Measurements from ENCODE around the gene CFAP20.

CFAP20 gene

DNA sequence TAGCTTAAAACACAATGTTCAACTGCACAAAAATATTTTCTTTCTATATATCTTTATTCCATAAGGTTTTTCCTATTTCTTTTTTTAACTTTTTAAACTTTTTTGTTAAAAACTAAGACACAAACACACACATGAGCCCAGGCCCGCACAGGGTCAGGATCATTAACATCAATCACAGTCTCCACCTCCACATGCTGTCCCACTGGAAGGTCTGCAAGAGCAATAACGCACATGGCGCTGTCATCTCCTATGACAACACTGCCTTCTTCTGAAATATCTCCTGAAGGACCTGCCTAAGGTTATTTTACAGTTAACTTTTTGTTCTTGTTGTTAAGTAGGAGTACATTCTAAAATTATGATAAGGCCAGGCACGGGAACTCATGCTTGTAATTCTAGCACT, 4.1 kb downstream of the CFAP20 start:
- no peak for FAIRE-seq

DNA sequence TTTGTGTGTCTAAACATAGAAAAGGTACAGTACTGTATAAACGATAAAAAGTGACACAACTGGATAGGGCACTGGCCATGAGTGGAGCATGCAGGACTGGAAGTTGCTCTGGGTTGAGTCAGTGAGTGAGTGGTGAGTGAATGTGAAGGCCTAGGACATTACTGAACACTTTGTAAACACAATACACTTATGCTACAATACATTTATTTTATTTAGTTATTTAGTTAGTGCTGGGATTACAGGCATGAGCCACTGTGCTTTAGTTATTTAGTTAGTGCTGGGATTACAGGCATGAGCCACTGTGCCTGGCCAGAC, 4.6 kb downstream of the CFAP20 start:
- FAIRE-seq = no peak
- DNase-seq (ENCODE audit: low spot score) = no peak

More for the DNA sequence above, 4.1 kb downstream of the CFAP20 start:
- DNase-seq (ENCODE audit: low spot score) = no peak

GRCh38 chr16:58123896-58124600, 5.1 kb downstream of the CFAP20 start:
- DNase-seq (ENCODE audit: low spot score) = no peak
- FAIRE-seq = no peak

DNA sequence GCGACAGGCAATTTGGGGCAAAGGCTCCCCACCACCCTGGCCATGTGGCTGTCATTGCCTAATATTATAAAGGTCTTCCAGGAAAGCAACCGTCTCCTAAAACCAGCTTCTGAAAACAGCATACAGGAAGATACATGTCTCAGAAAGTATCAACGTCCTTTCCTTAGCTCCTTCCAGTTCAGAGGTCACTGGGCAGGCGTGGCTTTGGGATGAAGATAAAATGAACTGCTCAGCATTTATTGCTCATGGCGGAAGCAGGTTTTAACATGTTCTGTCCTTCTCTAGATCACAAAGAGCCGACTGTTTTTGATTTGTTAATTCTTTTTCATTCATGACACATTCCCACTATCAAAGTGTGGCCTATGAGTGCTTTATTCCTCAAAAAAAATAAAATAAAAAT, 8.0 kb downstream of the CFAP20 start:
- FAIRE-seq (no peak), DNase-seq (ENCODE audit: low spot score) (no peak)

- DNase-seq (ENCODE audit: low spot score) (no peak), FAIRE-seq (no peak)
Observed at GRCh38 chr16:58120234-58120633, 8.9 kb downstream of the CFAP20 start.

DNA sequence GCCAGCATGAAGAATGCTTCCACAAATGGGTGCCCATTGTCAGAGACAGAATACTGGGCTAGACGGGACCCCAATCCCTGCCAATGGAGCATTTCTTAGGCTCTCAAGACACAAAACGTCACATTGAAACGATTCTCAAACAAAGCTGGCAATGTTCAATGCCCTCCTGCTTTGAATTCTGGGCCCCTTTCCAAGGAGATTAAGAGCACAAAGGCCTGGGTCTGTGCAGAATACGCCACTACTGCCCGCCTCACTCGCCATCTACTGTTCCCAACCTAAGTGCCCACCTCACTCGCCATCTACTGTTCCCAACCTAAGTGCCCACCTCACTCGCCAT, 9.7 kb downstream of the CFAP20 start:
- DNase-seq (ENCODE audit: low spot score) (no peak), FAIRE-seq (no peak)

DNA sequence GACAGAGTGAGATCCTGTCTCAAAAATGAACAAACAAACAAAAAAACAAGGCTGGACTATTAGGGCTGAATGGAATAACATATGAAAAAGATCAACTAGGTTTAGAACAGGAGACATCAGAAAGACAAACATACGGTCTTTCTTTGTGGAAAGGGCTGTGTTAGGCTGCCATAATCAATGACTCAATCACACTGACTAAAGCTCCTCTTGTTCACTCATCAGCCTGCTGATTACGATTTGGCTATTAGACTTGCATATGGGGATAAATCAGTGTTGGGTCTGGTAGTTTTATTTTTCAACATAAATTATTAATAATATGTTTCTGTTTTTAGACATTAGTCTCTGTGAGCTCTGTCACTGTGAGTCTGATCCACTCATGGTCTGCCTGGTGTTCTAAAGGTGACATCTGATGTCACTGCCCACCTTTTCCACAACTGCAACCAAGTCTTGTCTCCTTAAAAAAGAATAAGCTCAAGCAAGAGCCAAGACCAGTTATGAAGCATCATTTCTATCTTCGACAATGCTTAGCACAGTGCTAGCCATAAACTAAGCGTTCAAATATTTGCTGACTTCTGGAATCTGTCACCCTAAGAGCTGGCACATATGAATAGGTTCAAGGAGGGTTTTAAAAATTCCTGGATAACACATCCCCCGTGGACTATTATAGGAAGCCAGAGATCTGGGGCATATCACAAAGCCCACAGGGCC, 10.2 kb downstream of the CFAP20 start:
- FAIRE-seq (no peak), DNase-seq (ENCODE audit: low spot score) (no peak)

GRCh38 chr16:58116529-58116928, 12.7 kb downstream of the CFAP20 start:
- DNase-seq (ENCODE audit: low spot score) (no peak), FAIRE-seq (no peak)

GRCh38 chr16:58116081-58116480, 13.1 kb downstream of the CFAP20 start:
- DNase-seq (ENCODE audit: low spot score) (no peak), FAIRE-seq (no peak)

DNA sequence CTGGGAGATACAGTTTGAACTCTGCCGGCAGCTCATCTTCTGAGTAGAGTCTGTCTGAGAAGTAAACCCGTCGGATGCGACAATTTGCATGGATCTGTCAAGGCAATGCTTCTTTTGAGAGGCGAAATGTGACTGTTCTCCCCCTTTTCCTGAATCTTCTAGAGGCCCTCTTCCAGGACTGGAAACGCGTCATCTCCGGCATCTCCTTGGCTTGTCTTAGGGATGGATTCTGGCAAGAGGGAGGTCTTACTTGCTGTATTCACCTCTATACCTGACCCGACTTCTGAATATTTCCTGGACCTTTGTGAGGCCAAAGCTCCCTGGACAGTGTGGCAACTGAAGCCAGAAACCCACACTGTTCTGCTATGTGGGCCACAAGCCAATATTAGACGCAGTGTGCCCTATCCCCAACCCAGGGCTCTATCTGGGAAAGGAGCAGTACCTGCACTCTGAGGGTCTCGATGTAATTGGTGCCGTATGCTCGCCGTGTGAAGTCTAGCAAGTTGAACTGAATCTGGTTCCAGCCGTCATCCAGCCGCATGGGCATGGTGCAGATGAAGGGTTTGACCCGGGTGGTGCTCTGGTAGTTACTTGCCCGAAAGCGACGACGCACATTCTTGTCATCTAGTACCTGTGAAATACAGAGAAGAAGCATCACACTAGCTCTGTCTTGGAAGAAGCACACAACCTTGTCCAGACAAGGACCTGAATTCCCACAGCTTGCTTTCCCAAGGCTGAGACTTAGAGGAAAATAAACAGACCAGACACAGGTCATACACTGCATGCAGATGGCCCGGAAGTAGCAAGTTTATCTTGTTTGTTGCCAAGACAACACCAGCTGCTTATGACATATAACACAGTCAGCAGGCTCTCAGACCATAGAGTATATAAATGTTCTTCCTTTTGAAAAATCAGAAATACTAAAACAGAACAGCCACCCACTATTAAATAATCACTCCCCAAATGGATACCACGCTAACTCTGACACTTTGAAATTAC, 14.1 kb downstream of the CFAP20 start:
- FAIRE-seq = no peak
- DNase-seq (ENCODE audit: low spot score) = no peak

DNA sequence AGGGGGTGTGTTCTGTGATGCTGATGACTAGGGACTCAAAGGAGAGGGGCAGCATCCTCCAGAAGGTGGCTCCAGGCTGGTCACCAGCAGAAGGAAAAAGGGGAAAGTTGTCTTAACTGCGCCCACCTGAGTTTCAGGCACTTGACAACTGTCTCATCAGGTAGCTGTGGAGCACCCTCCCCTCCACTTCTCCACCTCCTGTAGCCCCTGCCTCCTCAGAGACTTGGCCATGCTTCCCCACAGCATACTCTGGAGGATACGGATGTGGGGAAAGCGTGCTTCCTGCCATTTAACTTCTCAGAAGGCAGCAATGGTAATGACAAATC, 17.9 kb downstream of the CFAP20 start:
- DNase-seq (ENCODE audit: low spot score) (no peak), FAIRE-seq (no peak)

DNA sequence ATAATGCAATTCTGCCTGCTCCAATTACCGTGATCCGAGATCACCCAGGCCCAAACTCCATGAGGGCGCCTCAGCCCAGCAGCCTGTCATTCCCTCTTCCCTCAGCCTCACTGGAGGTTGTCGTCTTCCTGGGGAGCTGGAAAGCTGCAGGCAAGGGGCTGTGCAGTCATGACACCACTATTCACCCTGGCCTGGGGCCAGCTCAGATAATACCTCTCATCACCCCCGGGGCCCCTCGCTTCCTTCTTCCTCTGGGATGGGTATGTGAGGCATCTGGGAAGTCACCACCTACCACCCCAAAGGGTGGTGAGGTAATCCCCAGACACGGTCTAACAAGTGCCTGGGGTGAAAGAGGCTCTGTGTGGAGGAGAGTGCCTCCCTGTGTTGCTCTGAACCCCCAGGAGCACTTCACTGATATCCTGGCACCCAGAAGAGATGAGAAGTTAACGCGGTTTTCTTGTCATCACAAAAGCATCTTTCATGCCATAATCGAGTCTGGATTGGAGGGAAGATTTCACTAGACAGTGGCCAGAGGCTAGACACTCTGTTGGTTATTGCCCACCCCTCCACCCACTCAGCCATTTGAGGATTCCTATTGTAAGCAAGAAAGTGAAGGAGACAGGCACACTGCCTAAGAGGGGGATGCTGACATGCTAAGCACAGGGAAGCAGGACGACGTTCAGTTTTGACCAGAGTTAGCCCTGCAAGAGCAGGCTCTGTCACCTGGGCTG, 18.4 kb downstream of the CFAP20 start:
- FAIRE-seq (no peak), DNase-seq (ENCODE audit: low spot score) (no peak)

- FAIRE-seq (no peak), DNase-seq (ENCODE audit: low spot score) (no peak)
Observed at GRCh38 chr16:58109881-58110280, 19.3 kb downstream of the CFAP20 start.

DNA sequence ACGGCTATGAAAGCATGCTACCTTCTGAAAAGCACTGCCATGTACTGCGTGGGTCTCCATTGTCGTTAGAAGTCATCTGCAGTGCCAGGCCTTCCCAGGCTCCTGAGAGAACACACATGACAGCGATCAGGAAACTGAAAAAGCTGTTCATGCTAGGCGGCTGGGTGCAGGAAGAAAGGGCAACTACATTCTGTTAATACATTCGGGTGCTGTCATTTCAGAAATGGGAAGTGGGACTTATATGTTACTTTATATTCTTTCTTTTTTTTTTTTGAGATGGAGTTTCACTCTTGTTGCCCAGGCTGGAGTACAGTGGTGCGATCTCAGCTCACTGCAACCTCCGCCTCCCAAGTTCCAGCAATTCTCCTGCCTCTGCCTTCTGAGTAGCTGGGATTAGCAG, 19.9 kb downstream of the CFAP20 start:
- no peak for FAIRE-seq
- DNase-seq (ENCODE audit: low spot score) = no peak

DNA sequence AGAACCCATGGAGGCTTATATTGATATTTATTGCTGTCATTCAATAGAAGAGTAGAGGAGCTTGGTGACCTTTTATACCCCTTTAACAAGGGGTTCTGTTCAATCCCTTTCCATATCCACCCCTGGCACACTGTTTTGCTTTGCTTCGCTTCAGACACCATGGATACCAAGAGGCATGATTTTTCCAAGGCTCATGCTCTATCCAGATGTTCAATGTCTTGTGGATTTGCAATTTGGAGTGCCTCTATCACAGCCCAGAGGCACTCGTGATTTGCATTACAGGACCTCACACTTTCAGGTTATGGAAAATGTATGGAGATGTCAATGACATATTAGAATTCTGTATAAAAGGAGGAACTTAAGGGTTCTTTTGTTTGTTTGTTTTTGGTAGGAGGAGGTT, 21.5 kb downstream of the CFAP20 start:
- DNase-seq (ENCODE audit: low spot score) (no peak), FAIRE-seq (no peak)

DNA sequence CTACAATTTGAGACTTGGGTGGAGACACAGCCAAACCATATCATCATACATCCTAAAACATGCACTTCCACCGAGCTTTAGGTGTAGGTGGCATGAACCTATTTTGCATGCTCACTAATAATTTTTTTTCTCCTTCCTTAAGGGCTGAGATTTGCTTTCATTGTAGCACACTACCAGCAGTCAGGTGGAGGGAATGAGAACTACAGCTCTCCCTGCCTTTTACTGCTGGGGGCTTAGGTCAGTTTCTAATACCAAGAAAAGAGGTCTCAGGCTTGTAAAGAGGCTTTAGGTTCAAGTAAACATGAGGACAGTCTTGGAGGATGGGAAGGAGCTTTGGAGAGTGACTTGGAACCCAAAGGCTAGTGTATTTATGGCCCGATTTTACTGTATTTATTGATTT, 22.0 kb downstream of the CFAP20 start:
- FAIRE-seq = no peak
- DNase-seq (ENCODE audit: low spot score) = no peak

DNA sequence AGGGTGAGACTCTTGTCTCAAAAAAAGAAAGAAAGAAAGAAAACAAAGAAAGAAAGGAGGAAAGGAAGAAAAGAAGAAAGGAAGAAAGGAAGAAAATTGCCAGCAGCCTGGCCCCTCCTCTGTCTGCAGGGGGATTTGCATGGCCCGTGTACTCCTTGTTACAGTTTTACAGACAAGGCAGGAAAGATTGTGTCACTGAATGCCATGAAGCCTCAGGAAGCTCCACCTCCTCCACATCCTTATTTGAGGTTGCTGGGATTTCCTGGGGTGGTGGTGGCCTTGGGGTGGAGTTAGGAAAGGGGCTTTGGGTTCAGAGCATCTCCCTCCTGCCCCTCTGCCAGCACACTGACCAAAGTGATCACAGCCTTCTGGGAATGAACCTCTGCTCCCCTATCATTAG, 23.6 kb downstream of the CFAP20 start:
- DNase-seq (ENCODE audit: low spot score) = no peak
- no peak for FAIRE-seq

DNA sequence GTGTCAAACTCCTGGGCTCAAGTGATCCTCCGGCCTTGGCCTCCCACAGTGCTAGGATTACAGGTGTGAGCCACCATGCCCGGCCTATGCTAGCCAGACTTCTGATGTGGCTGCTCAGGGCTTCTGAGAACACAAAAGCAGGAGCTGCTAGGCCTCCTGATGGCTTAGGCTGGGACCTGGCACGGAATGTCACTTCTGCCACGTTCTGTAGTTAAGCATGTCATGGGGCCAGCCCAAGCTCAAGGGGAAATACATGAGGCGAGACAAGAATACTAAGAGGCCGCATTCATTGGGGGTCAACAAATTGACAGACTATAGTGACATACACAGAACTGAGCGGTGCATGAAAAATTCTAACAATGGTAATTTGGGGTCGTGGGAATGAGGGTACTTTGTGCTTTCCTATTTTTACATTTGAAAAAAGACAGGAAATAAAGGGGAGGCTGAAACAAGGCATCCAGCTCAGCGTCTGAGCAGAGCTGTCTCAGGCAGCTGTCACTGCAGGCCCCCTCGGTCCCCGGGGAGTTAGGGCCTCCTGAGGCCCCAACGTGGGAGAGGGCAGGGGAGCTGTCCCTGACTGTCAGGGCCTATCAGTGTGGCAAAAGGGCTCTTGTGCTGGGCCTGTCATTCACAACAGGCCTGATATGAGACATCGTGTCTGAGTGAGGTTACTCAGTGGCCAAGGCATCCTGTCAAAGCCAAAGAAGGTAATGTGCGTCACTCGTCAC, 26.4 kb downstream of the CFAP20 start:
- DNase-seq (ENCODE audit: low spot score) (no peak), FAIRE-seq (no peak)

- DNase-seq (ENCODE audit: low spot score) (no peak), FAIRE-seq (no peak)
Observed at GRCh38 chr16:58099956-58100300, 29.3 kb downstream of the CFAP20 start.

GRCh38 chr16:58099097-58099955, 29.9 kb downstream of the CFAP20 start:
- FAIRE-seq (no peak), DNase-seq (ENCODE audit: low spot score) (no peak)

Data from urothelium cell line (cell line).